Raji (cell line): ENCODE measurements around the gene RGS19.

ENCODE experiments used
- POLR2A ChIP-seq: IDR thresholded peaks from 2 replicates; pipeline ENCODE4 v1.6.1; 2011; ENCODE audit warnings: low read depth, low read length, control low read depth; ENCODE audit not compliant: insufficient read depth

The RGS19 gene

GRCh38 chr20:64051561-64052325, 27.6 kb downstream of the RGS19 start:
- no peak for TF ChIP-seq POLR2A

- no peak for TF ChIP-seq POLR2A
Measured at GRCh38 chr20:64051033-64051452, 28.3 kb downstream of the RGS19 start.

- TF ChIP-seq POLR2A: no peak
Measured at GRCh38 chr20:64050261-64051032, 28.9 kb downstream of the RGS19 start.

- no peak for TF ChIP-seq POLR2A
Measured at GRCh38 chr20:64049878-64050260, 29.4 kb downstream of the RGS19 start.

GRCh38 chr20:64049060-64049877, 30.0 kb downstream of the RGS19 start, which contains the start of gene SOX18:
TSS of gene SOX18 (minus strand) at chr20:64049639. CDS start at chr20:64049516, 123 bp downstream.
- TF ChIP-seq POLR2A: no peak

GRCh38 chr20:64048402-64049044, 30.8 kb downstream of the RGS19 start:
- no peak for TF ChIP-seq POLR2A

GRCh38 chr20:64047968-64048401, 31.3 kb downstream of the RGS19 start:
- no peak for TF ChIP-seq POLR2A

GRCh38 chr20:64047046-64047389, 32.3 kb downstream of the RGS19 start:
- no peak for TF ChIP-seq POLR2A

- TF ChIP-seq POLR2A: no peak
Measured at GRCh38 chr20:64045346-64046011, 33.8 kb downstream of the RGS19 start.

GRCh38 chr20:64044484-64045247, 34.7 kb downstream of the RGS19 start:
- TF ChIP-seq POLR2A: no peak

GRCh38 chr20:64043768-64044167, 35.5 kb downstream of the RGS19 start:
- TF ChIP-seq POLR2A: no peak

- no peak for TF ChIP-seq POLR2A
Measured at GRCh38 chr20:64042054-64042781, 37.1 kb downstream of the RGS19 start.

GRCh38 chr20:64041781-64042053, 37.6 kb downstream of the RGS19 start:
- no peak for TF ChIP-seq POLR2A
